ENCODE data around the gene TSPAN2. TPM values are rescaled to one million over a fixed set of nuclear protein-coding genes. Genes with fewer than 3 reads are reported as not detected.

Gene TSPAN2
- polyA plus RNA-seq, 4 donors: 1.4 to 5.5 (median 5.0) TPM; not detected in 1

DNA sequence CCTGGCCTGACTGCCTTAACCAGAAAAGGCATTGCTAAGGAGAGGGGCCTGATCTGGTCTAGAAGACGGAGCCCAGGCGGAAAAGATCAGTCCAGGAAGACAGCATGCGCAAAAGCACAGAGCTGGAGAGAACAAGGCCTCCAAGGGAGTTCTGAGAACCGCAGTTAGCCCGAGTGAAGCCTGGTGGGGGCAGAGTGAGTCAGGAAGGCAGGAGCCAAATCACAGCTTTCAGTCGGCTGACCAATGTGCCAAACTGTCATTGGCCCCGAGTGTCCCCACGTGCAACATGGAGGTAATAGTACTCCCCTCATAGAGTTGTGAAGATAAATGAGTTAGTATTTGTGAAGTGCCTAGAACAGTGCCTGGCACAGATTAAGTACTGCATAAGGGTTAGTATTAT, 1.2 kb upstream of the TSPAN2 start:
- Histone ChIP-seq H3K27me3 (ENCODE audit: control insufficient read depth in 3 of 3, insufficient read depth in 3 of 3, low read length in 3 of 3) (no peaks in the 10 kb centered on the region), H3K4me3 (ENCODE audit: low read depth in 1 of 3, low read length in 3 of 3) (no peak overlapping the region), H3K27ac (ENCODE audit: low read depth in 1 of 3, low read length in 2 of 3) (peak overlapping the region in 2 of 3 donors; percentile 36 to 77), H3K36me3 (ENCODE audit: control insufficient read depth in 3 of 3, insufficient read depth in 2 of 3, low read depth in 1 of 3, low read length in 3 of 3) (no peaks in the 10 kb centered on the region), H3K4me1 (ENCODE audit: control insufficient read depth in 3 of 3, insufficient read depth in 2 of 3, low read depth in 1 of 3, low read length in 2 of 3) (peaks cover 0 to 6% (median 4%) of the 10 kb centered on the region in 3 donors), H3K9me3 (ENCODE audit: control insufficient read depth in 2 of 2, insufficient read depth in 1 of 2, low read depth in 1 of 2, low read length in 1 of 2) (no peaks in the 10 kb centered on the region)
- DNase-seq (no peak), FAIRE-seq (no peak)
- 66 to 82% (median 81%) methylated on average over 8 of the region's 8 CpGs for WGBS, 3 donors

DNA sequence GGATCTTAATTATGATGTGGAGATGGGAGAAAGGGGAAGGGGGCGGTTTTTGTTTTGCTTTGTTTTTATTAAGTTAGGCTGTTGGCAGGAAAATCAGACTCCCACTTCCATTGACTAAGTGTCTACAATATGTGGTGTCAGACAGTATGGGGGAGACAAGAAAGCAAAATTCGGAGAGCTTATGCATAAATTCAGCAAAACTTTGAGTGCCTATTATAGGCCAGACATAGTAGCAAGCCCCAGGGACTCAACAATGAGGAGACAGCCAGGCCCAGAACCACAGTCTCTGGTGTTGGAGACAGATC, 835 bp upstream of the TSPAN2 start:
- no peaks in the 10 kb centered on the region for H3K27me3 ChIP-seq (ENCODE audit: control insufficient read depth in 3 of 3, insufficient read depth in 3 of 3, low read length in 3 of 3)
- DNase-seq (no peak), FAIRE-seq (no peak)
- WGBS, 3 donors: 32 to 42% (median 37%) methylated on average over 2 of the region's 2 CpGs
- no peaks in the 10 kb centered on the region for H3K36me3 ChIP-seq (ENCODE audit: control insufficient read depth in 3 of 3, insufficient read depth in 2 of 3, low read depth in 1 of 3, low read length in 3 of 3)
- H3K4me3 ChIP-seq (ENCODE audit: low read depth in 1 of 3, low read length in 3 of 3): peak overlapping the region in 1 of 3 donors; percentile 71
- peaks cover 0 to 6% (median 4%) of the 10 kb centered on the region in 3 donors for H3K4me1 ChIP-seq (ENCODE audit: control insufficient read depth in 3 of 3, insufficient read depth in 2 of 3, low read depth in 1 of 3, low read length in 2 of 3)
- H3K9me3 ChIP-seq (ENCODE audit: control insufficient read depth in 2 of 2, insufficient read depth in 1 of 2, low read depth in 1 of 2, low read length in 1 of 2): no peaks in the 10 kb centered on the region
- H3K27ac ChIP-seq (ENCODE audit: low read depth in 1 of 3, low read length in 2 of 3): peak overlapping the region; percentile 36 to 77 (median 38)

DNA sequence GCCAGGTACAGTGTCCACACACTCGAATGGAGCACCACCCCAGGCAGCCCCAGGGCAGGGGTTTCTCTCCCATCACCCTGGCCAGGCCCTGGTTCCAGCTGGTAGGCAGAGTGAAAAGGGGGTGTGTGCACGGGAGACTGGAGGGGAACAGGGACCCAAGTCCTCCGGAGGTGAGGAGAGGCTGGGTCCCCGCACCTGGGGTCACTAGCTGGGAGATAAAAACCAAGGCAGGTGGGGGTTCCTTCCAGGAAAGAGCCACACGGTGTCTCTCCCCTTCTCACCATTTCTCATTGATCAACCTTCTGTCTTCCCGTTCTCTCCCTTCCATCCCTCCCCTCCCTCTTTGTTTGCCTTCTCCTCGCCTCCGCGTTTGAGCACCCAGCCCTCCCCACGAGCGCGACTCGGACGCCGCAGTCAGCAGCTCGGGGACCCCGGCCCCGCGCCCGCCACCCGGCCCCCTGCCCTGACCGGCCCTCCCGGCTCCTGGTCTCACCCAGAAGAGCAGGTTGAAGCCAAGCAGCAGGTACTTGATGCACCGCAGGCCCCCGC, 358 bp downstream of the TSPAN2 start:
- H3K27ac ChIP-seq (ENCODE audit: low read depth in 1 of 3, low read length in 2 of 3): peak overlapping the region in 2 of 3 donors; percentile 2 to 20

DNA sequence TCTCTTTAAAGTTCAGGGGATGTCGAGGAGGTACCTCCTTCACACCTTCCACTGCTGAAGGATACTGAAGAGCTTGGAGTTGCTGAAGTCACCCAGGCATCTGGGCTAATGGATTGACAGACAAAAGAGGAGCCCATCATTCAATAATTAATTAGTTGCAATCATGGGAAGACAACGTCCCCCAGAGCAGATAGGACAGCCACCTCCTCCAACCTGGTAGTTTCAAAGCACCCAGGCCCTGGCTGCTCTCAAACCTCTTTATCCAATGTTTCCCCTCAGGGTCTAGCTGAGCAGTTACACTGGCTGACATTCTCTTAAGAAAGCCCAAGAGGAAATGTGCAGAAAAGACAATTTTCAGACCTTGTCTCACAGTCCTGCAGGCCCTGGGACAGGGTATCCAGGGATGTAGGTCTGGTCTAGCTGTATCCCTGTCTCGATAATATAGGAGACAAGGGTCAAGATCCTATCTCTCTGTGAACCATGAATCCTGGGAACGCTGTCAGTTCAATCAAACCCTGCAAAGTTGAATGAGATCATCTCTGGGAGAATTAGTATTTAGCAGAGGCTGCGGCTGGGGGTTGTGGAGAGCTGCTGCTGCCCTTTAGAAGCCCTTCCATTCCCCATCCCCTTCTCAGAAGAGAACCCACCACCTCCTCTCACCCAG, 1.1 kb downstream of the TSPAN2 start:
- WGBS, 3 donors: 35 to 67% (median 47%) methylated on average over 5 of the region's 5 CpGs
- DNase-seq (peak; percentile 15 to 26), FAIRE-seq (no peak)
- no peaks in the 10 kb centered on the region for H3K36me3 ChIP-seq (ENCODE audit: control insufficient read depth in 3 of 3, insufficient read depth in 2 of 3, low read depth in 1 of 3, low read length in 3 of 3)
- no peaks in the 10 kb centered on the region for H3K9me3 ChIP-seq (ENCODE audit: control insufficient read depth in 2 of 2, insufficient read depth in 1 of 2, low read depth in 1 of 2, low read length in 1 of 2)
- H3K4me1 ChIP-seq (ENCODE audit: control insufficient read depth in 3 of 3, insufficient read depth in 2 of 3, low read depth in 1 of 3, low read length in 2 of 3): peaks cover 0 to 6% (median 4%) of the 10 kb centered on the region in 3 donors
- no peaks in the 10 kb centered on the region for H3K27me3 ChIP-seq (ENCODE audit: control insufficient read depth in 3 of 3, insufficient read depth in 3 of 3, low read length in 3 of 3)
- peak overlapping the region in 2 of 3 donors; percentile 2 to 20 for H3K27ac ChIP-seq (ENCODE audit: low read depth in 1 of 3, low read length in 2 of 3)
- peak overlapping the region in 1 of 3 donors; percentile 71 for H3K4me3 ChIP-seq (ENCODE audit: low read depth in 1 of 3, low read length in 3 of 3)

More for the DNA sequence above, 358 bp downstream of the TSPAN2 start:
- no peak for FAIRE-seq
- 2 to 4% (median 4%) methylated on average over 24 to 25 of the region's 25 CpGs for WGBS, 3 donors
- H3K4me3 ChIP-seq (ENCODE audit: low read depth in 1 of 3, low read length in 3 of 3): peak overlapping the region; percentile 56 to 71 (median 64)
- H3K9me3 ChIP-seq (ENCODE audit: control insufficient read depth in 2 of 2, insufficient read depth in 1 of 2, low read depth in 1 of 2, low read length in 1 of 2): no peaks in the 10 kb centered on the region
- DNase-seq: peak in 1 of 2 donors; percentile 57
- no peaks in the 10 kb centered on the region for H3K36me3 ChIP-seq (ENCODE audit: control insufficient read depth in 3 of 3, insufficient read depth in 2 of 3, low read depth in 1 of 3, low read length in 3 of 3)
- peaks cover 0 to 6% (median 4%) of the 10 kb centered on the region in 3 donors for H3K4me1 ChIP-seq (ENCODE audit: control insufficient read depth in 3 of 3, insufficient read depth in 2 of 3, low read depth in 1 of 3, low read length in 2 of 3)
- no peaks in the 10 kb centered on the region for H3K27me3 ChIP-seq (ENCODE audit: control insufficient read depth in 3 of 3, insufficient read depth in 3 of 3, low read length in 3 of 3)

DNA sequence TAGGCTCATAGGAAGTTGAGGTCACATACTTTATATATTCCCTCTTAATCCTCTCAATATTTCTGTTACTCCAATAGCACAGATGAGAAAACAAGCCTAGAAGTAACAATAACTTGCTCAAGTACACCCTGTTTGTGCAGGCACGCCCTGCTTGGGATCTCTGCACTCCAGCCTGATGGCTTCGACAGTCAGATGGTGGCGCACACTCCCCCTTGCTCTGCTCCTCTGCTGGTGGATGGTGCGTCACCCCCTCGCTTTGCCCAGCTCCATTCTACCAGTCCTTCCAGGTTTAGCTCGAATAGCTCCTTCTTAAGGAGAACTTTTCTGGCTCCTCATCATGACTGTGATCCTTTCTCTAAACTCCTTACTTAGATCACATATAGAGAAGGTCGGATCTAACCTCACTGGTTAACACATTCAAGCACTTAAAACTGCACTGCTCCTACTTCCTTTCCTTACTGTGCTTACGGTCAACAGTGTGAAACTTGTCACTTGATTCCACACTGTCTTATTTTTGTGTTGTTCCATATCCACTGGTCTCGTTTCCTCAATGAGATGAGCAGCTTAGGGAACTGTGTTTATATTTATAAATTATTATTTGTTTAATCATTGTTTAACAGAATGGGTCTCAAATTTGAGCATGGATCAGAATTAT, 3.0 kb downstream of the TSPAN2 start:
- no peaks in the 10 kb centered on the region for H3K27me3 ChIP-seq (ENCODE audit: control insufficient read depth in 3 of 3, insufficient read depth in 3 of 3, low read length in 3 of 3)
- WGBS, 3 donors: 80 to 85% (median 82%) methylated on average over 9 of the region's 9 CpGs
- DNase-seq: no peak
- peak overlapping the region in 1 of 3 donors; percentile 13 for H3K27ac ChIP-seq (ENCODE audit: low read depth in 1 of 3, low read length in 2 of 3)
- H3K36me3 ChIP-seq (ENCODE audit: control insufficient read depth in 3 of 3, insufficient read depth in 2 of 3, low read depth in 1 of 3, low read length in 3 of 3): no peaks in the 10 kb centered on the region
- peaks cover 0 to 6% (median 4%) of the 10 kb centered on the region in 3 donors for H3K4me1 ChIP-seq (ENCODE audit: control insufficient read depth in 3 of 3, insufficient read depth in 2 of 3, low read depth in 1 of 3, low read length in 2 of 3)
- no peak overlapping the region for H3K4me3 ChIP-seq (ENCODE audit: low read depth in 1 of 3, low read length in 3 of 3)
- no peak for FAIRE-seq
- H3K9me3 ChIP-seq (ENCODE audit: control insufficient read depth in 2 of 2, insufficient read depth in 1 of 2, low read depth in 1 of 2, low read length in 1 of 2): no peaks in the 10 kb centered on the region

DNA sequence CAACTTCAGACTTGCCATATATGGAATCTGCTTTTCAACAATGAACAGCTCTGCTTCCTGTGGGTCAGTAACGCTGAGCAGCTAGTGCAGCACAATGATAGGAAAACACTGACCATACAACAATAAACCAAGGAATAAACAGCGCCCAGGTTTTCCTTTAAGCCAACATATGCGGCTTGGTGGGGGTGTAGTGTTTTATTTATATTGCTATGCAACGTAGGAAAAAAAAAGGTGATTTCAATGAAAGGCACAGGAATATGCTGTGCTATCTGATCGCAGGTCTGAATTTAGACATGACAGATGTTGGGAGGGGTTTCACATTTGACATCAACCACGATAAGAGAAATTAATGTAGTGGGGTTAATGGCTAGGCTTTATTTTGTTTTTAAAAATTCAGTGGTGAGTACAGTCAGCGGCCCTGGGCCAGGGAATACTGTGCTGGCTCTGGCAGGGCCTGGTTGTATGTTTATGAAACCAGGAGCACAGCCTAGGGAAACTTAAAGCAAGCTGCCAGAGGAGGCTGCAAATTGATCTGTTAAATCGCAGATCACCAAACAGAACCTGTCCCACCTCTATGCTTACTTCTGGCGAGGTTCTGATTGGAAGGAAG, 4.3 kb downstream of the TSPAN2 start:
- H3K27ac ChIP-seq (ENCODE audit: low read depth in 1 of 3, low read length in 2 of 3): peak overlapping the region in 2 of 3 donors; percentile 14 to 17
- H3K4me1 ChIP-seq (ENCODE audit: control insufficient read depth in 3 of 3, insufficient read depth in 2 of 3, low read depth in 1 of 3, low read length in 2 of 3): peaks cover 0 to 2% (median 0%) of the 10 kb centered on the region in 3 donors
- H3K4me3 ChIP-seq (ENCODE audit: low read depth in 1 of 3, low read length in 3 of 3): no peak overlapping the region
- 58 to 72% (median 65%) methylated on average over 9 of the region's 9 CpGs for WGBS, 3 donors
- no peak for FAIRE-seq
- no peaks in the 10 kb centered on the region for H3K9me3 ChIP-seq (ENCODE audit: control insufficient read depth in 2 of 2, insufficient read depth in 1 of 2, low read depth in 1 of 2, low read length in 1 of 2)
- no peak for DNase-seq
- H3K36me3 ChIP-seq (ENCODE audit: control insufficient read depth in 3 of 3, insufficient read depth in 2 of 3, low read depth in 1 of 3, low read length in 3 of 3): no peaks in the 10 kb centered on the region
- no peaks in the 10 kb centered on the region for H3K27me3 ChIP-seq (ENCODE audit: control insufficient read depth in 3 of 3, insufficient read depth in 3 of 3, low read length in 3 of 3)

DNA sequence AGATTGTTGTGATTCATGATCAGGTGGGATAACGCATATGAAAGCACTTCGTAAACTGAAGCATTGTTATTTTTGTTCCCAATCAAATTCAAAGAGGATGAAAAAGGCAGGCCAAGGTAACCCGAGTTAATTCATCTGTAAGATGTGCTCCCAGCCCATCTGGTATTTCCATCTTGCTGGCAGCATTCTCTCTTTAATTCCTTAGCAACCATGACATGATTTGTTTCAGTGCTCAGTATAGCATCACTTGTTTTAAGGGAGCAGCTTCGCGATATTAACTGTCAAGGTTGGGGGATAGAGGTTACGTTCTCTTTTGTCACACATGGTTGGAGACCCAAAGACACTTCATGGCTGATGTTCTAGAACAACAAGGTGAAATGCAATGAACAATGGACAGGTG, 6.4 kb downstream of the TSPAN2 start:
- Histone ChIP-seq H3K36me3 (ENCODE audit: control insufficient read depth in 3 of 3, insufficient read depth in 2 of 3, low read depth in 1 of 3, low read length in 3 of 3) (no peaks in the 10 kb centered on the region), H3K4me1 (ENCODE audit: control insufficient read depth in 3 of 3, insufficient read depth in 2 of 3, low read depth in 1 of 3, low read length in 2 of 3) (no peaks in the 10 kb centered on the region), H3K27ac (ENCODE audit: low read depth in 1 of 3, low read length in 2 of 3) (no peak overlapping the region), H3K9me3 (ENCODE audit: control insufficient read depth in 2 of 2, insufficient read depth in 1 of 2, low read depth in 1 of 2, low read length in 1 of 2) (no peaks in the 10 kb centered on the region), H3K4me3 (ENCODE audit: low read depth in 1 of 3, low read length in 3 of 3) (no peak overlapping the region), H3K27me3 (ENCODE audit: control insufficient read depth in 3 of 3, insufficient read depth in 3 of 3, low read length in 3 of 3) (no peaks in the 10 kb centered on the region)
- WGBS, 3 donors: 80 to 90% (median 81%) methylated on average over 6 of the region's 6 CpGs
- DNase-seq (no peak), FAIRE-seq (no peak)

DNA sequence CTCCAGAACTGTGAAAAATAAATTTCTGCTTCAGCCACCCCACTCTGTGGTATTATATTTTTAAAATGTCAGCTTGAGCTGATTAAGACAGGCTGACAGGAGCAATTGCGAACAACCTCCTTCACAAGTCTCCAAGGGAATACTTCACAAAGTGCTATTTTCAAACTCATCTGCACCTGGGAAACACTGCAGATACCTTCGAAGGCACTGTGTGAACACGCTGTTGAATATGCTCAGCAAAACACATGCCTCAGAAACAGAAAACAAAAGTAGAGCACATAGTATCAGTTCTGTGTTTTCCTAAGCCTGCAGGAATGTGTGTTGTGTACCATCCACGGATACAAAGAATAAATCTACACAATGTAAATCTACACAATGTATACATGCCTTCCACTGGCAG, 10.6 kb downstream of the TSPAN2 start:
- Histone ChIP-seq H3K36me3 (ENCODE audit: control insufficient read depth in 3 of 3, insufficient read depth in 2 of 3, low read depth in 1 of 3, low read length in 3 of 3) (no peaks in the 10 kb centered on the region), H3K27ac (ENCODE audit: low read depth in 1 of 3, low read length in 2 of 3) (no peak overlapping the region), H3K4me3 (ENCODE audit: low read depth in 1 of 3, low read length in 3 of 3) (no peak overlapping the region), H3K27me3 (ENCODE audit: control insufficient read depth in 3 of 3, insufficient read depth in 3 of 3, low read length in 3 of 3) (peaks cover 0 to 3% (median 0%) of the 10 kb centered on the region in 3 donors), H3K4me1 (ENCODE audit: control insufficient read depth in 3 of 3, insufficient read depth in 2 of 3, low read depth in 1 of 3, low read length in 2 of 3) (peaks cover 0 to 6% (median 0%) of the 10 kb centered on the region in 3 donors), H3K9me3 (ENCODE audit: control insufficient read depth in 2 of 2, insufficient read depth in 1 of 2, low read depth in 1 of 2, low read length in 1 of 2) (no peaks in the 10 kb centered on the region)
- no peak for DNase-seq
- WGBS, 3 donors: 81 to 89% (median 86%) methylated on average over 4 of the region's 4 CpGs
- no peak for FAIRE-seq
